ENCODE data around the gene EIF2B1.

EIF2B1 gene

DNA sequence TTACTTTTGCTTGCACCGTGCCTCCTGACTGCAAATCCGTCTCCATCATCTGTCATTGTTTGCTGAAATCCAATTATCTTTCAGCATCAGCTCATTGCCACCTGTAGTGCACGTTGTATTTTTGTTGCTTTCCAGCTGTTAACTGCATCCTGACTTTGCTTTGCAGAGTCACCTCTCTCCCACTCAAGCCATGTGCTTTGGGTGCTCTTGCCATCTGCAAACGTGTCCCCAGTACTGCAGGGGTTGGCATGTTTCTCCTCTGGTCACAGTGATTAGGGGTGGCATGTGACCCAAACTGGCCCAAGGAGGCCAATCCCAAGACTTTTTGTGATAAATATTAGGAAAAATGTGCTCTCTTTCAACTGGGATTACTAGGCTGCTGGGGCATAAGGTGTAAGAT lies 59.6 kb downstream of the EIF2B1 start:
- TF ChIP-seq, protein P1, sequence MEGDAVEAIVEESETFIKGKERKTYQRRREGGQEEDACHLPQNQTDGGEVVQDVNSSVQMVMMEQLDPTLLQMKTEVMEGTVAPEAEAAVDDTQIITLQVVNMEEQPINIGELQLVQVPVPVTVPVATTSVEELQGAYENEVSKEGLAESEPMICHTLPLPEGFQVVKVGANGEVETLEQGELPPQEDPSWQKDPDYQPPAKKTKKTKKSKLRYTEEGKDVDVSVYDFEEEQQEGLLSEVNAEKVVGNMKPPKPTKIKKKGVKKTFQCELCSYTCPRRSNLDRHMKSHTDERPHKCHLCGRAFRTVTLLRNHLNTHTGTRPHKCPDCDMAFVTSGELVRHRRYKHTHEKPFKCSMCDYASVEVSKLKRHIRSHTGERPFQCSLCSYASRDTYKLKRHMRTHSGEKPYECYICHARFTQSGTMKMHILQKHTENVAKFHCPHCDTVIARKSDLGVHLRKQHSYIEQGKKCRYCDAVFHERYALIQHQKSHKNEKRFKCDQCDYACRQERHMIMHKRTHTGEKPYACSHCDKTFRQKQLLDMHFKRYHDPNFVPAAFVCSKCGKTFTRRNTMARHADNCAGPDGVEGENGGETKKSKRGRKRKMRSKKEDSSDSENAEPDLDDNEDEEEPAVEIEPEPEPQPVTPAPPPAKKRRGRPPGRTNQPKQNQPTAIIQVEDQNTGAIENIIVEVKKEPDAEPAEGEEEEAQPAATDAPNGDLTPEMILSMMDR (IDR thresholded peaks at IDR 0.05; ENCODE audit: borderline replicate concordance, insufficient read depth, low read depth, low read length) = no peak
- no peak overlapping the region for H3K4me3 ChIP-seq (ENCODE audit: low read depth, low read length)

GRCh38 chr12:123572391-123572790 lies 61.1 kb downstream of the EIF2B1 start:
- TF ChIP-seq, protein P1 (IDR thresholded peaks at IDR 0.05; ENCODE audit: borderline replicate concordance, insufficient read depth, low read depth, low read length) = no peak
- H3K4me3 ChIP-seq (ENCODE audit: low read depth, low read length) = no peak overlapping the region

- no peak overlapping the region for H3K4me3 ChIP-seq (ENCODE audit: low read depth, low read length)
- TF ChIP-seq, protein P1 (IDR thresholded peaks at IDR 0.05; ENCODE audit: borderline replicate concordance, insufficient read depth, low read depth, low read length) = no peak
These were observed 62.1 kb downstream of the EIF2B1 start for GRCh38 chr12:123571343-123571813.

Data from GM12875 (cell line).